ENCODE results near the gene GSX1.

DNA sequence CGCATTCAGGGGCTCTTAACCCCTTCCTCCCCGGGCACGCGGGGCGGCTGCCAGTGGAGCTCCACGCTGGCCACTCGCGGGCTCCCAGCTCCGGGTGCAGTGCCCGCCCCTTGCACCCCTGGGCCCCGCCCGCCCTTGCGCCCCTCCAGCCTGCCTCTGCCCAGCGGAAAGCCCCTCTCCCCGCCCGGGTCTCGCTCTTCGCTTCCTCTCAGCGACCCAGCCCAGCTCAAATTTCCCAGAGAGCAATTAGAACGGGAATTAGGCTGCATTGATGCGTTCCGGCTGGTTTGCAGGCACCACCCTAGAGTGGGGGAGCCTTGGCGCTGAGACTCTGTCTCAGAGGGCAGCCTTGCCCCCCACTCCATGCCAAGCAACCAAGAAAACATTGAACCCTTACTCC is 1.8 kb upstream of the GSX1 start:
- TF ChIP-seq ZNF2 (tag by site-specific recombination; IDR thresholded peaks at IDR 0.05) (no peak), ZBTB26 (tag by site-specific recombination; optimal IDR thresholded peaks at IDR 0.05) (no peak), CTCF (tag by site-specific recombination; IDR thresholded peaks at IDR 0.05) (no peak), ZNF114 (tag by site-specific recombination; IDR thresholded peaks at IDR 0.05) (no peak), ZNF146 (tag by site-specific recombination; IDR thresholded peaks at IDR 0.05) (no peak), ZFHX2 (tag by site-specific recombination; conservative IDR thresholded peaks at IDR 0.05) (no peak), PBX3 (CRISPR knock-in tag; IDR thresholded peaks at IDR 0.05) (no peak), ZNF394 (tag by site-specific recombination; IDR thresholded peaks at IDR 0.05; ENCODE audit: borderline replicate concordance) (no peak), ZNF843 (tag by site-specific recombination; IDR thresholded peaks at IDR 0.05) (no peak), ZNF324 (tag by site-specific recombination; IDR thresholded peaks at IDR 0.05) (no peak)
